GM12891 (cell line): Measurements from ENCODE around the gene DMD.

Experiments
- PAX5 ChIP-seq: IDR thresholded peaks from 2 replicates; pipeline ENCODE4 v1.6.1; 2011; ENCODE audit warnings: low read length, moderate library complexity, mild to moderate bottlenecking; ENCODE audit not compliant: insufficient read depth, severe bottlenecking
- POLR2A ChIP-seq: IDR thresholded peaks from 2 replicates; pipeline ENCODE4 v1.6.1; 2011; ENCODE audit warnings: low read depth, low read length, control low read depth
- POLR2AphosphoS5 ChIP-seq: IDR thresholded peaks from 2 replicates; pipeline ENCODE4 v1.6.1; 2011; ENCODE audit warnings: low read depth, low read length, control low read depth
- POU2F2 ChIP-seq: IDR thresholded peaks from 2 replicates; pipeline ENCODE4 v1.6.1; 2011; ENCODE audit warnings: low read depth, mild to moderate bottlenecking, control low read depth, low read length, moderate library complexity
- SPI1 ChIP-seq: IDR thresholded peaks from 2 replicates; pipeline ENCODE4 v1.6.1; 2011; ENCODE audit warnings: low read depth, low read length, control low read depth
- TAF1 ChIP-seq: IDR thresholded peaks from 2 replicates; pipeline ENCODE4 v1.6.1; 2011; ENCODE audit warnings: low read depth, low read length, control low read depth

- no peak for TF ChIP-seq TAF1
- TF ChIP-seq POLR2A: no peak
- no peak for TF ChIP-seq POLR2AphosphoS5
- no peak for TF ChIP-seq POU2F2
- no peak for TF ChIP-seq SPI1
- no peak for TF ChIP-seq PAX5
Observed at GRCh38 chrX:31115398-31115797, 2096.0 kb downstream of the DMD start.
